WTC11 (cell line): ENCODE data around the gene WARS2. TPM values are rescaled to one million over a fixed set of nuclear protein-coding genes. Genes with fewer than 3 reads are reported as not detected.
"Not testable (repeated sequence)": the region's sequence is repeated elsewhere in the genome, so short reads cannot be mapped to it uniquely, and the experiment has no call there.

Experiments used
- ATAC-seq: fragments of 200-7000 bp; cut with Tn5 transposase; 2 replicates; pipeline ENCODE4 v1.10.0; 2021; ENCODE audit warnings: mild to moderate bottlenecking, moderate library complexity
- CTCF ChIA-PET: fragments of 300-600 bp; sonication (Branson Sonifier 250); formaldehyde crosslinking; loops from one replicate; lab custom pipeline; 2021; ENCODE audit warnings: antibody characterized with exemption; lab: Charles Lee
- POLR2A ChIA-PET: fragments of 350-600 bp; sonication (Branson Sonifier 250); formaldehyde crosslinking; loops from one replicate; lab custom pipeline; 2021; ENCODE audit warnings: antibody characterized with exemption; lab: Charles Lee
- DNase-seq: peaks from one replicate; pipeline ENCODE4 v3.0.0; 2021; ENCODE audit warnings: low spot score
- H3K27ac Mint-ChIP-seq: 2 replicates; pipeline ENCODE4 v1.8.0; 2021; ENCODE audit warnings: mixed read lengths
- H3K27me3 Mint-ChIP-seq: 2 replicates; pipeline ENCODE4 v1.8.0; 2021; ENCODE audit warnings: low read depth, mild to moderate bottlenecking, moderate library complexity, mixed read lengths
- H3K36me3 Mint-ChIP-seq: 2 replicates; pipeline ENCODE4 v1.8.0; 2021; ENCODE audit warnings: mixed read lengths
- H3K4me1 Mint-ChIP-seq: 2 replicates; pipeline ENCODE4 v1.8.0; 2022; ENCODE audit warnings: mixed read lengths
- H3K4me3 Mint-ChIP-seq: 2 replicates; pipeline ENCODE4 v1.8.0; 2021; ENCODE audit warnings: mild to moderate bottlenecking, moderate library complexity, mixed read lengths
- H3K9me3 Mint-ChIP-seq: 2 replicates; pipeline ENCODE4 v1.8.0; 2021; ENCODE audit warnings: mixed read lengths
- ARID4B ChIP-seq: sonication (generic); formaldehyde crosslinking; IDR thresholded peaks from 2 replicates; pipeline ENCODE4 v1.8.0; 2023; ENCODE audit warnings: missing genetic modification reagents, mild to moderate bottlenecking, borderline replicate concordance
- ELF4 ChIP-seq: sonication (generic); formaldehyde crosslinking; IDR thresholded peaks from 2 replicates; pipeline ENCODE4 v1.8.1; 2022; ENCODE audit warnings: low read depth, mild to moderate bottlenecking, moderate library complexity, missing genetic modification reagents
- EMX1 ChIP-seq: fragments of 250-450 bp; sonication (Bioruptor Pico); IDR thresholded peaks from 2 replicates; pipeline ENCODE4 v1.8.0; 2021; ENCODE audit warnings: mild to moderate bottlenecking
- KAT7 ChIP-seq: sonication (generic); formaldehyde crosslinking; IDR thresholded peaks from 2 replicates; pipeline ENCODE4 v1.8.1; 2023; ENCODE audit warnings: missing genetic modification reagents, mild to moderate bottlenecking, borderline replicate concordance
- MLX ChIP-seq: sonication (generic); formaldehyde crosslinking; IDR thresholded peaks from 2 replicates; pipeline ENCODE4 v1.8.1; 2023; ENCODE audit warnings: mild to moderate bottlenecking, missing genetic modification reagents, moderate library complexity
- NFATC4 ChIP-seq: fragments of 250-450 bp; sonication (Bioruptor Pico); IDR thresholded peaks from 2 replicates; pipeline ENCODE4 v1.9.0; 2021; ENCODE audit warnings: mild to moderate bottlenecking
- NR3C1 ChIP-seq: sonication (generic); formaldehyde crosslinking; conservative IDR thresholded peaks from 2 replicates; pipeline ENCODE4 v1.8.1; 2023; ENCODE audit warnings: low read depth, mild to moderate bottlenecking, missing genetic modification reagents
- OVOL2 ChIP-seq: fragments of 250-450 bp; sonication (Bioruptor Pico); IDR thresholded peaks from 2 replicates; pipeline ENCODE4 v1.9.0; 2021; ENCODE audit warnings: mild to moderate bottlenecking, borderline replicate concordance
- SMAD3 ChIP-seq: sonication (generic); formaldehyde crosslinking; IDR thresholded peaks from 2 replicates; pipeline ENCODE4 v1.8.0; 2022; ENCODE audit warnings: missing genetic modification reagents, mild to moderate bottlenecking, borderline replicate concordance
- USF1 ChIP-seq: sonication (generic); formaldehyde crosslinking; IDR thresholded peaks from 2 replicates; pipeline ENCODE4 v1.8.0; 2022; ENCODE audit warnings: mild to moderate bottlenecking, missing genetic modification reagents
- ZNF263 ChIP-seq: sonication (generic); formaldehyde crosslinking; IDR thresholded peaks from 2 replicates; pipeline ENCODE4 v1.8.1; 2022; ENCODE audit warnings: low read depth, mild to moderate bottlenecking, moderate library complexity, missing genetic modification reagents
- ZNF423 ChIP-seq: fragments of 250-450 bp; sonication (Bioruptor Pico); IDR thresholded peaks from 2 replicates; pipeline ENCODE4 v2.1.2; 2022; ENCODE audit warnings: mild to moderate bottlenecking, moderate library complexity
- total RNA-seq: library from RNA; stranded (reverse); gene quantifications from 3 replicates; pipeline ENCODE4 v1.2.3, GENCODE V29; 2021
- TF ChIP-seq, protein P1 (sequence below): fragments of 250-450 bp; sonication (Bioruptor Pico); IDR thresholded peaks from 2 replicates; pipeline ENCODE4 v1.9.0; 2021; ENCODE audit warnings: mild to moderate bottlenecking
- TF ChIP-seq, protein P2 (sequence below): fragments of 200-600 bp; IDR thresholded peaks from 2 replicates; pipeline ENCODE4 v1.8.0; 2022; ENCODE audit warnings: antibody characterized with exemption
- TF ChIP-seq, protein P3 (sequence below): fragments of 250-450 bp; sonication (Bioruptor Pico); IDR thresholded peaks from 2 replicates; pipeline ENCODE4 v1.8.0; 2021; ENCODE audit warnings: mild to moderate bottlenecking

WARS2 gene
- total RNA-seq, 1 experiment from 2014 or later = 9.3 TPM

DNA sequence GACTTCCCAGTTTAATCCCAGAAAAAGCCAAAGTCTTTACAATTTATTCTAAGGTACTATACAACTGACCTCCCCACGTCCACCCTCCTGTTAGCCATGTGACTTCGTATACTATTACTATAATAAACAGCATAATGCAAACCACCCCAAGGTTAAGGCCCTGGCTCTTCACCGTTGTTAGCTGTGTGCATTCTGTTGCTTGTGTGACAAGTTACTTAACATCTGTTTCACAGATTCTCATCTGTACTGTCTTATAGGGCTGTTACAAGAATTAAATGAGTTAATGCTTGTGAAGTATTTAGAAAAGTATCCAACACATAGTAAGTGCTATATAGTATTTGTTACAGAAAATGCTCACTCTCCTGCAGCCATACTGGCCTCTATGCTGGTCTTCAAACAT lies 15.7 kb downstream of the WARS2 start (continued):
- TF ChIP-seq, protein P1, sequence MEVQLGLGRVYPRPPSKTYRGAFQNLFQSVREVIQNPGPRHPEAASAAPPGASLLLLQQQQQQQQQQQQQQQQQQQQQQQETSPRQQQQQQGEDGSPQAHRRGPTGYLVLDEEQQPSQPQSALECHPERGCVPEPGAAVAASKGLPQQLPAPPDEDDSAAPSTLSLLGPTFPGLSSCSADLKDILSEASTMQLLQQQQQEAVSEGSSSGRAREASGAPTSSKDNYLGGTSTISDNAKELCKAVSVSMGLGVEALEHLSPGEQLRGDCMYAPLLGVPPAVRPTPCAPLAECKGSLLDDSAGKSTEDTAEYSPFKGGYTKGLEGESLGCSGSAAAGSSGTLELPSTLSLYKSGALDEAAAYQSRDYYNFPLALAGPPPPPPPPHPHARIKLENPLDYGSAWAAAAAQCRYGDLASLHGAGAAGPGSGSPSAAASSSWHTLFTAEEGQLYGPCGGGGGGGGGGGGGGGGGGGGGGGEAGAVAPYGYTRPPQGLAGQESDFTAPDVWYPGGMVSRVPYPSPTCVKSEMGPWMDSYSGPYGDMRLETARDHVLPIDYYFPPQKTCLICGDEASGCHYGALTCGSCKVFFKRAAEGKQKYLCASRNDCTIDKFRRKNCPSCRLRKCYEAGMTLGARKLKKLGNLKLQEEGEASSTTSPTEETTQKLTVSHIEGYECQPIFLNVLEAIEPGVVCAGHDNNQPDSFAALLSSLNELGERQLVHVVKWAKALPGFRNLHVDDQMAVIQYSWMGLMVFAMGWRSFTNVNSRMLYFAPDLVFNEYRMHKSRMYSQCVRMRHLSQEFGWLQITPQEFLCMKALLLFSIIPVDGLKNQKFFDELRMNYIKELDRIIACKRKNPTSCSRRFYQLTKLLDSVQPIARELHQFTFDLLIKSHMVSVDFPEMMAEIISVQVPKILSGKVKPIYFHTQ (CRISPR knock-in tag) = no peak
- TF ChIP-seq ZNF423 (CRISPR knock-in tag) (no peak), USF1 (no peak), NR3C1 (no peak), OVOL2 (CRISPR knock-in tag) (no peak), ELF4 (no peak), ZNF263 (CRISPR knock-in tag) (no peak), KAT7 (CRISPR knock-in tag) (no peak), EMX1 (CRISPR knock-in tag) (no peak), NFATC4 (CRISPR knock-in tag) (no peak), ARID4B (CRISPR knock-in tag) (no peak), MLX (no peak), SMAD3 (CRISPR knock-in tag) (no peak)
- TF ChIP-seq, protein P2, sequence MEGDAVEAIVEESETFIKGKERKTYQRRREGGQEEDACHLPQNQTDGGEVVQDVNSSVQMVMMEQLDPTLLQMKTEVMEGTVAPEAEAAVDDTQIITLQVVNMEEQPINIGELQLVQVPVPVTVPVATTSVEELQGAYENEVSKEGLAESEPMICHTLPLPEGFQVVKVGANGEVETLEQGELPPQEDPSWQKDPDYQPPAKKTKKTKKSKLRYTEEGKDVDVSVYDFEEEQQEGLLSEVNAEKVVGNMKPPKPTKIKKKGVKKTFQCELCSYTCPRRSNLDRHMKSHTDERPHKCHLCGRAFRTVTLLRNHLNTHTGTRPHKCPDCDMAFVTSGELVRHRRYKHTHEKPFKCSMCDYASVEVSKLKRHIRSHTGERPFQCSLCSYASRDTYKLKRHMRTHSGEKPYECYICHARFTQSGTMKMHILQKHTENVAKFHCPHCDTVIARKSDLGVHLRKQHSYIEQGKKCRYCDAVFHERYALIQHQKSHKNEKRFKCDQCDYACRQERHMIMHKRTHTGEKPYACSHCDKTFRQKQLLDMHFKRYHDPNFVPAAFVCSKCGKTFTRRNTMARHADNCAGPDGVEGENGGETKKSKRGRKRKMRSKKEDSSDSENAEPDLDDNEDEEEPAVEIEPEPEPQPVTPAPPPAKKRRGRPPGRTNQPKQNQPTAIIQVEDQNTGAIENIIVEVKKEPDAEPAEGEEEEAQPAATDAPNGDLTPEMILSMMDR = no peak
- TF ChIP-seq, protein P3, sequence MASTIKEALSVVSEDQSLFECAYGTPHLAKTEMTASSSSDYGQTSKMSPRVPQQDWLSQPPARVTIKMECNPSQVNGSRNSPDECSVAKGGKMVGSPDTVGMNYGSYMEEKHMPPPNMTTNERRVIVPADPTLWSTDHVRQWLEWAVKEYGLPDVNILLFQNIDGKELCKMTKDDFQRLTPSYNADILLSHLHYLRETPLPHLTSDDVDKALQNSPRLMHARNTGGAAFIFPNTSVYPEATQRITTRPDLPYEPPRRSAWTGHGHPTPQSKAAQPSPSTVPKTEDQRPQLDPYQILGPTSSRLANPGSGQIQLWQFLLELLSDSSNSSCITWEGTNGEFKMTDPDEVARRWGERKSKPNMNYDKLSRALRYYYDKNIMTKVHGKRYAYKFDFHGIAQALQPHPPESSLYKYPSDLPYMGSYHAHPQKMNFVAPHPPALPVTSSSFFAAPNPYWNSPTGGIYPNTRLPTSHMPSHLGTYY (CRISPR knock-in tag) = no peak

- POLR2A ChIA-PET, H3K27me3 Mint-ChIP-seq, DNase-seq, ATAC-seq, H3K4me1 Mint-ChIP-seq, H3K27ac Mint-ChIP-seq, H3K36me3 Mint-ChIP-seq, H3K4me3 Mint-ChIP-seq, CTCF ChIA-PET: not testable (repeated sequence)
- peaks cover 31% of the 10 kb centered on the region for H3K9me3 Mint-ChIP-seq
Measured at GRCh38 chr1:119121872-119122271, 18.6 kb downstream of the WARS2 start.
